ENCODE results near the gene HOXC11.

HOXC11 gene

GRCh38 chr12:53986686-53987483 is 14.0 kb downstream of the HOXC11 start:
- in situ Hi-C loops (cut with HindIII; ENCODE audit: low sequenced_read_pairs), result no loop called here
- DNase-seq (ENCODE audit: low read depth), result no peak
- TF ChIP-seq CTCF (IDR thresholded peaks at IDR 0.05; ENCODE audit: low read depth, low read length, missing control alignments), result no peak
- no peak overlapping the region for H3K4me3 ChIP-seq (ENCODE audit: low read depth, low read length)

GRCh38 chr12:53987787-53988230 is 14.9 kb downstream of the HOXC11 start:
- no peak for DNase-seq (ENCODE audit: low read depth)
- TF ChIP-seq CTCF (IDR thresholded peaks at IDR 0.05; ENCODE audit: low read depth, low read length, missing control alignments), result no peak
- in situ Hi-C loops (cut with HindIII; ENCODE audit: low sequenced_read_pairs), result no loop called here
- H3K4me3 ChIP-seq (ENCODE audit: low read depth, low read length), result no peak overlapping the region

- DNase-seq (ENCODE audit: low read depth), result no peak
- TF ChIP-seq CTCF (IDR thresholded peaks at IDR 0.05; ENCODE audit: low read depth, low read length, missing control alignments), result no peak
- in situ Hi-C loops (cut with HindIII; ENCODE audit: low sequenced_read_pairs), result no loop called here
- H3K4me3 ChIP-seq (ENCODE audit: low read depth, low read length), result no peak overlapping the region
Observed at GRCh38 chr12:53988541-53989226, 15.8 kb downstream of the HOXC11 start.

GRCh38 chr12:53989227-53990113 is 16.5 kb downstream of the HOXC11 start:
- no peak overlapping the region for H3K4me3 ChIP-seq (ENCODE audit: low read depth, low read length)
- TF ChIP-seq CTCF (IDR thresholded peaks at IDR 0.05; ENCODE audit: low read depth, low read length, missing control alignments), result peak; percentile 39
- no peak for DNase-seq (ENCODE audit: low read depth)
- in situ Hi-C loops (cut with HindIII; ENCODE audit: low sequenced_read_pairs), result no loop called here

- in situ Hi-C loops (cut with HindIII; ENCODE audit: low sequenced_read_pairs), result no loop called here
- no peak for TF ChIP-seq CTCF (IDR thresholded peaks at IDR 0.05; ENCODE audit: low read depth, low read length, missing control alignments)
- DNase-seq (ENCODE audit: low read depth), result no peak
- H3K4me3 ChIP-seq (ENCODE audit: low read depth, low read length), result no peak overlapping the region
Observed at GRCh38 chr12:53990311-53991076, 17.6 kb downstream of the HOXC11 start.

Data from astrocyte of the cerebellum (primary cell).